Measurements from ENCODE around the gene NACAD.

- TF ChIP-seq CTCF (IDR thresholded peaks at IDR 0.05) (no peak), POLR2A (IDR thresholded peaks at IDR 0.05) (no peak)
These were observed at the start of gene NACAD for GRCh38 chr7:45088821-45089340.
